Esophagus muscularis mucosa (tissue), 4 donors: ENCODE measurements around the gene ZSCAN20.

Experiments
- EP300 ChIP-seq: sonication (generic); formaldehyde crosslinking; IDR thresholded peaks from one replicate; pipeline ENCODE4 v1.6.1; 2017; ENCODE audit warnings: antibody characterized with exemption
- POLR2A ChIP-seq: fragments of 450-650 bp; IDR thresholded peaks from one replicate; pipeline ENCODE4 v1.6.1; 2017; ENCODE audit warnings: antibody characterized with exemption, moderate library complexity, mild to moderate bottlenecking, low read depth
- POLR2AphosphoS5 ChIP-seq, 2 donors: sonication (generic); formaldehyde crosslinking; IDR thresholded peaks; one replicate each; pipeline ENCODE4 v1.6.1; 2017; ENCODE audit warnings: antibody characterized with exemption in 2 of 2
- TF ChIP-seq, protein P1 (sequence below), 3 experiments: fragments of 200-600 bp in 2 of 3; fragments of 450-650 bp in 1 of 3; sonication (generic) in 2 of 3; IDR thresholded peaks; one replicate each; pipeline ENCODE4 v1.5.1; 2017 to 2019; ENCODE audit warnings: antibody characterized with exemption in 3 of 3, mild to moderate bottlenecking in 2 of 3, moderate library complexity in 1 of 3

DNA sequence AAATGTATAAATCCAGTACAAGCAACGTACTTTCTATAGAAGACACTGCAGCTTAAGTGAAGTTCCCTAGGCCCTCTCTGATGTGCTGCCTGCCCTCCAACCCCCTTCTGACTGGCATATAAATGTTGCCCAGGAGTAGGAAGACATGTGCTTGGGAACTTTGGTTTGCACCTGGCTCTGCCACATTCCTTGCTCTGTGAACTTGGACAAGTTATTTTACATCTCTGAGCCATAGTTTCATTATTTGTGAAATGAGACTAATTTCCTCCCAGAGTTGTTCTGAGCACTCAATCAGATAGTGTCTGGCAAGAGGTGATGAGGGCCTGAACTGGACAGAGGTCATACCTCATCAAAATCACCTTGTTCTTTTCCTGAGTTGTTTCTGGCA is 38.1 kb upstream of the ZSCAN20 start:
- TF ChIP-seq, protein P1, sequence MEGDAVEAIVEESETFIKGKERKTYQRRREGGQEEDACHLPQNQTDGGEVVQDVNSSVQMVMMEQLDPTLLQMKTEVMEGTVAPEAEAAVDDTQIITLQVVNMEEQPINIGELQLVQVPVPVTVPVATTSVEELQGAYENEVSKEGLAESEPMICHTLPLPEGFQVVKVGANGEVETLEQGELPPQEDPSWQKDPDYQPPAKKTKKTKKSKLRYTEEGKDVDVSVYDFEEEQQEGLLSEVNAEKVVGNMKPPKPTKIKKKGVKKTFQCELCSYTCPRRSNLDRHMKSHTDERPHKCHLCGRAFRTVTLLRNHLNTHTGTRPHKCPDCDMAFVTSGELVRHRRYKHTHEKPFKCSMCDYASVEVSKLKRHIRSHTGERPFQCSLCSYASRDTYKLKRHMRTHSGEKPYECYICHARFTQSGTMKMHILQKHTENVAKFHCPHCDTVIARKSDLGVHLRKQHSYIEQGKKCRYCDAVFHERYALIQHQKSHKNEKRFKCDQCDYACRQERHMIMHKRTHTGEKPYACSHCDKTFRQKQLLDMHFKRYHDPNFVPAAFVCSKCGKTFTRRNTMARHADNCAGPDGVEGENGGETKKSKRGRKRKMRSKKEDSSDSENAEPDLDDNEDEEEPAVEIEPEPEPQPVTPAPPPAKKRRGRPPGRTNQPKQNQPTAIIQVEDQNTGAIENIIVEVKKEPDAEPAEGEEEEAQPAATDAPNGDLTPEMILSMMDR (IDR thresholded peaks at IDR 0.05) = no peak
- TF ChIP-seq POLR2A = no peak
- no peak for TF ChIP-seq POLR2AphosphoS5 (IDR thresholded peaks at IDR 0.05)
- no peak for TF ChIP-seq EP300
